Panc1 (cell line): ENCODE results near the gene KRT77. TPM values are rescaled to one million over a fixed set of nuclear protein-coding genes. Genes with fewer than 3 reads are reported as not detected.

ENCODE experiments used
- total RNA-seq: library from RNA; stranded (reverse); gene quantifications from one replicate; pipeline ENCODE4 v1.2.1, GENCODE V29; 2021; ENCODE audit not compliant: unreplicated experiment

Gene KRT77
- total RNA-seq, 1 experiment from 2014 or later = not detected

Other genes with a start within 250 kb of the KRT77 start
- gene KRT6C, start 229.7 kb downstream of the KRT77 start, total RNA-seq = not detected
- gene KRT6A, start 210.3 kb downstream of the KRT77 start, total RNA-seq = not detected
- gene KRT5, start 183.1 kb downstream of the KRT77 start, total RNA-seq = not detected
- not detected for gene KRT71, start 150.4 kb downstream of the KRT77 start, total RNA-seq
- gene KRT74, start 129.7 kb downstream of the KRT77 start, total RNA-seq = not detected
- gene KRT72, start 102.1 kb downstream of the KRT77 start, total RNA-seq = not detected
- not detected for gene KRT73, start 85.0 kb downstream of the KRT77 start, total RNA-seq
- 0.33 TPM for gene KRT2, start 51.3 kb downstream of the KRT77 start, total RNA-seq
- not detected for gene KRT1, start 23.1 kb downstream of the KRT77 start, total RNA-seq
- not detected for gene KRT76, start 73.8 kb upstream of the KRT77 start, total RNA-seq
- gene KRT3, start 92.6 kb upstream of the KRT77 start, total RNA-seq = not detected
- 0.15 TPM for gene KRT4, start 110.6 kb upstream of the KRT77 start, total RNA-seq
- gene KRT79, start 130.8 kb upstream of the KRT77 start, total RNA-seq = not detected
- gene KRT78, start 145.5 kb upstream of the KRT77 start, total RNA-seq = not detected
- 6,125 TPM for gene KRT8, start 201.6 kb upstream of the KRT77 start, total RNA-seq
- 4,079 TPM for gene KRT18, start 245.6 kb upstream of the KRT77 start, total RNA-seq